ENCODE results near the gene IWS1. TPM values are rescaled to one million over a fixed set of nuclear protein-coding genes. Genes with fewer than 3 reads are reported as not detected.

The IWS1 gene
- total and polyA plus RNA-seq, 9 of the 15 experiments (the other 6 are each of a cell fraction or from before 2014, with no cell fraction given), result 20.8 to 67.2 (median 46.6) TPM

DNA sequence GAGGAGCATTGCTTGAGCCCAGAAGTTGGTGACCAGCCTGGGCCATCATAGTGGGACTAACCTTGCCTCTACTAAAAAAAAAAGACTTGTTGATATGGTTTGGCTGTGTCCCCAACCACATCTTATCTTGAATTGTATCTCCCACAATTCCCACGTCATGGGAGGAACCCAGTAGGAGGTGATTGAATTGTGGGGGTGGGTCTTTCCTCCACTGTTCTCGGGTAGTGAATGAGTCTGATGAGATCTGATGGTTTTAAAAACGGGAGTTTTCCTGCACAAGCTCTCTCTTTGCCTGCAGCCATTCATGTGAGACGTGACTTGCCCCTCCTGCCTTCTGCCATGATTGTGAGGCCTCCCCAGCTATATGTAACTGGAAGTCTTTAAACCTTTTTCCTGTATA, 61.0 kb downstream of the IWS1 start (continued):
- TF ChIP-seq PHF21A (IDR thresholded peaks at IDR 0.05; ENCODE audit: borderline replicate concordance, low read depth) (no peak), NONO (IDR thresholded peaks at IDR 0.05; ENCODE audit: low read depth in 2 of 2, low read length in 1 of 2) (no peak), SP2 (IDR thresholded peaks at IDR 0.05; ENCODE audit: extremely low read depth, low read depth, low read length, poor library complexity, severe bottlenecking) (no peak), ZNF354B (CRISPR knock-in tag; IDR thresholded peaks at IDR 0.05) (no peak), TSHZ1 (CRISPR knock-in tag; IDR thresholded peaks at IDR 0.05) (no peak), RCOR1 (IDR thresholded peaks at IDR 0.05; ENCODE audit: borderline replicate concordance in 1 of 2, low read depth in 2 of 2, low read length in 2 of 2) (0 out of 4 replicates have a peak, but pooled peaks of 1 of the 2 experiments have one; percentile 26), FUS (optimal IDR thresholded peaks at IDR 0.05; ENCODE audit: low read depth, low read length) (no peak), RB1 (IDR thresholded peaks at IDR 0.05; ENCODE audit: low read depth) (no peak), ATF3 (IDR thresholded peaks at IDR 0.05) (no peak), ATF3 (CRISPR knock-in tag; conservative IDR thresholded peaks at IDR 0.05) (no peak), FOXJ2 (tag; IDR thresholded peaks at IDR 0.05) (0 out of 2 replicates have a peak, but pooled peaks have one; percentile 45), ZSCAN29 (IDR thresholded peaks at IDR 0.05) (no peak), CCNT2 (IDR thresholded peaks at IDR 0.05; ENCODE audit: borderline replicate concordance, extremely low read depth, insufficient read length, low read depth, low read length) (no peak), SNRNP70 (optimal IDR thresholded peaks at IDR 0.05; ENCODE audit: low read depth, low read length) (no peak), FIP1L1 (IDR thresholded peaks at IDR 0.05; ENCODE audit: low read depth, low read length, poor library complexity, severe bottlenecking) (no peak), CREBBP (IDR thresholded peaks at IDR 0.05; ENCODE audit: low read depth, low read length) (no peak), SRSF7 (optimal IDR thresholded peaks at IDR 0.05; ENCODE audit: low read depth, low read length) (no peak), MNT (conservative IDR thresholded peaks at IDR 0.05) (no peak), ZNF143 (CRISPR knock-in tag; IDR thresholded peaks at IDR 0.05) (no peak), ZBED1 (IDR thresholded peaks at IDR 0.05) (no peak), HDAC1 (IDR thresholded peaks at IDR 0.05) (no peak), ZNF384 (IDR thresholded peaks at IDR 0.05; ENCODE audit: low read depth, low read length) (peak; percentile 19; the same call in 1 of the 2 replicates)
- TF ChIP-seq, protein P1, sequence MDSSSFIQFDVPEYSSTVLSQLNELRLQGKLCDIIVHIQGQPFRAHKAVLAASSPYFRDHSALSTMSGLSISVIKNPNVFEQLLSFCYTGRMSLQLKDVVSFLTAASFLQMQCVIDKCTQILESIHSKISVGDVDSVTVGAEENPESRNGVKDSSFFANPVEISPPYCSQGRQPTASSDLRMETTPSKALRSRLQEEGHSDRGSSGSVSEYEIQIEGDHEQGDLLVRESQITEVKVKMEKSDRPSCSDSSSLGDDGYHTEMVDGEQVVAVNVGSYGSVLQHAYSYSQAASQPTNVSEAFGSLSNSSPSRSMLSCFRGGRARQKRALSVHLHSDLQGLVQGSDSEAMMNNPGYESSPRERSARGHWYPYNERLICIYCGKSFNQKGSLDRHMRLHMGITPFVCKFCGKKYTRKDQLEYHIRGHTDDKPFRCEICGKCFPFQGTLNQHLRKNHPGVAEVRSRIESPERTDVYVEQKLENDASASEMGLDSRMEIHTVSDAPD (CRISPR knock-in tag; IDR thresholded peaks at IDR 0.05), result no peak
